Measurements from ENCODE around the gene PCDH17. TPM values are rescaled to one million over a fixed set of nuclear protein-coding genes. Genes with fewer than 3 reads are reported as not detected.

PCDH17 gene
- total and polyA plus RNA-seq, 7 donors = under 0.01 to 5.0 (median 2.8) TPM

DNA sequence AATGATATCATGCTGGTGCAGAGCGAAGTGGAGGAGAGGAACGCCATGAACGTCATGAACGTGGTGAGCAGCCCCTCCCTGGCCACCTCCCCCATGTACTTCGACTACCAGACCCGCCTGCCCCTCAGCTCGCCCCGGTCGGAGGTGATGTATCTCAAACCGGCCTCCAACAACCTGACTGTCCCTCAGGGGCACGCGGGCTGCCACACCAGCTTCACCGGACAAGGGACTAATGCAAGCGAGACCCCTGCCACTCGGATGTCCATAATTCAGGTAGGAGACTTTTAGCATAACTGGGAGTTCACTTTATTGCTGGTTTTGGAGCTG lies 3.3 kb downstream of the PCDH17 start:
- TF ChIP-seq, protein P1, sequence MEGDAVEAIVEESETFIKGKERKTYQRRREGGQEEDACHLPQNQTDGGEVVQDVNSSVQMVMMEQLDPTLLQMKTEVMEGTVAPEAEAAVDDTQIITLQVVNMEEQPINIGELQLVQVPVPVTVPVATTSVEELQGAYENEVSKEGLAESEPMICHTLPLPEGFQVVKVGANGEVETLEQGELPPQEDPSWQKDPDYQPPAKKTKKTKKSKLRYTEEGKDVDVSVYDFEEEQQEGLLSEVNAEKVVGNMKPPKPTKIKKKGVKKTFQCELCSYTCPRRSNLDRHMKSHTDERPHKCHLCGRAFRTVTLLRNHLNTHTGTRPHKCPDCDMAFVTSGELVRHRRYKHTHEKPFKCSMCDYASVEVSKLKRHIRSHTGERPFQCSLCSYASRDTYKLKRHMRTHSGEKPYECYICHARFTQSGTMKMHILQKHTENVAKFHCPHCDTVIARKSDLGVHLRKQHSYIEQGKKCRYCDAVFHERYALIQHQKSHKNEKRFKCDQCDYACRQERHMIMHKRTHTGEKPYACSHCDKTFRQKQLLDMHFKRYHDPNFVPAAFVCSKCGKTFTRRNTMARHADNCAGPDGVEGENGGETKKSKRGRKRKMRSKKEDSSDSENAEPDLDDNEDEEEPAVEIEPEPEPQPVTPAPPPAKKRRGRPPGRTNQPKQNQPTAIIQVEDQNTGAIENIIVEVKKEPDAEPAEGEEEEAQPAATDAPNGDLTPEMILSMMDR (IDR thresholded peaks at IDR 0.05) = no peak
- no peak for TF ChIP-seq POLR2AphosphoS5 (IDR thresholded peaks at IDR 0.05)
- TF ChIP-seq POLR2A (IDR thresholded peaks at IDR 0.05) = no peak
- TF ChIP-seq EP300 (IDR thresholded peaks at IDR 0.05) = no peak
- Histone ChIP-seq H3K4me3 (peak overlapping the region; percentile 18 to 54 (median 48)), H3K27me3 (peaks cover 23 to 55% (median 38%) of the 10 kb centered on the region in 3 donors), H3K9me3 (no peaks in the 10 kb centered on the region), H3K27ac (peak overlapping the region in 2 of 4 donors; percentile 7 to 75), H3K36me3 (no peaks in the 10 kb centered on the region), H3K4me1 (peaks cover 0 to 32% (median 26%) of the 10 kb centered on the region in 4 donors)
- WGBS, 2 donors = 16 to 27% methylated on average over 15 of the region's 15 CpGs
- no peak for DNase-seq
- intact Hi-C loops (cut with DNase I) = no loop called here

DNA sequence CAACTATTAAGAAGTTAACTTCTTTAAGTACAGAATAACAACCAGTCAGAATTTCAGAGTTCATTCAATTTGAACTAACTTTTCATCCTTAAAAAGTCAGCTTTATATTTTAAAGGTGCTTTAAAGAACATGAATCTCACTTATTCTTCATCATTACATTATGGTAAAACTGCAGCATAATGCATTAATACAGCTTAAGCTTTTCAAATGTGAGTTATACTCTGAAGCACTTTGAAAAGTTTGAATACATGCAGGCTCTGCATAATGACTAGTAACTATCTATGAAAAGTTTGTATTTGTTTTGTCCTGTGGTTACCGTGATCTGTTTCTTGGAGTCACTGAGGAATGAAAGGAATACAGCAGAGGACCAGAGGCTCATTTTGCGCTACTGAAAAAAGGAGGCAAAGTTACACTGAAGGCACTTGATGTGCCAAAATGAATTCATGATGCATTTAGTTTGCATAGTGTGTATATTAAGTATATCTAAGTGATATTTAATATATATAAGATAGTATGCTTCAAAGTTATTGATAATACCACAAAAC lies 4.1 kb downstream of the PCDH17 start:
- intact Hi-C loops (cut with DNase I) = no loop called here
- TF ChIP-seq POLR2A (IDR thresholded peaks at IDR 0.05) = no peak
- TF ChIP-seq EP300 (IDR thresholded peaks at IDR 0.05) = no peak
- no peak for TF ChIP-seq POLR2AphosphoS5 (IDR thresholded peaks at IDR 0.05)
- TF ChIP-seq, protein P1 (IDR thresholded peaks at IDR 0.05) = no peak
- no peaks in the 10 kb centered on the region for H3K9me3 ChIP-seq
- no peak overlapping the region for H3K27ac ChIP-seq
- H3K27me3 ChIP-seq = peaks cover 20 to 47% (median 31%) of the 10 kb centered on the region in 3 donors
- peaks cover 0 to 24% (median 18%) of the 10 kb centered on the region in 4 donors for H3K4me1 ChIP-seq
- DNase-seq = no peak
- H3K36me3 ChIP-seq = no peaks in the 10 kb centered on the region
- H3K4me3 ChIP-seq = peak overlapping the region in 2 of 4 donors; percentile 8 to 54
- 62 to 73% methylated on average over 2 of the region's 2 CpGs for WGBS, 2 donors

DNA sequence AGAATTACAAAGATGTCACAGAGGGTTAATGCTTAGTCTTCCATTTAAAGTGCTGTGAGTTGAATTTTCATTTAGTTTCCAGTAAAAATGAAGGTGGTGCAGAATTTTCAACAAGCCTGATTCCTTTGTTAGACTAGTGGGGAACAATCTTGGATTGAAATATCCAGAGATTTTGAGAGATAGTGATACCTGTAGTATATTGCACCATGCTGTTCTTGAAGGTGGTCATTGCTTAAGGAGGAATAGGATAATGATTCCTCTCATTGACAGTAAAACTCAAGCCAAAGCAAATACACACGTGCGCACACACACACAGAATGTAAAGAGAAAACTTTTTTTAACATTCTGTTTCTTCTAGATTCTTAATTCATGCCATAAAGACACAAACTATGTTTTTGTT lies 5.3 kb downstream of the PCDH17 start:
- Histone ChIP-seq H3K4me1 (peaks cover 0 to 12% (median 8%) of the 10 kb centered on the region in 4 donors), H3K4me3 (no peak overlapping the region), H3K27me3 (peaks cover 20 to 35% (median 28%) of the 10 kb centered on the region in 3 donors), H3K27ac (no peak overlapping the region), H3K36me3 (no peaks in the 10 kb centered on the region), H3K9me3 (no peaks in the 10 kb centered on the region)
- intact Hi-C loops (cut with DNase I) = no loop called here
- TF ChIP-seq, protein P1 (IDR thresholded peaks at IDR 0.05) = no peak
- TF ChIP-seq POLR2A (IDR thresholded peaks at IDR 0.05) (no peak), POLR2AphosphoS5 (IDR thresholded peaks at IDR 0.05) (no peak), EP300 (IDR thresholded peaks at IDR 0.05) (no peak)
- DNase-seq = no peak
- WGBS, 2 donors = 43 to 72% methylated on average over 2 of the region's 2 CpGs

GRCh38 chr13:57637515-57637914 lies 6.0 kb downstream of the PCDH17 start:
- Histone ChIP-seq H3K9me3 (no peaks in the 10 kb centered on the region), H3K27me3 (peaks cover 16 to 28% (median 22%) of the 10 kb centered on the region in 3 donors), H3K4me1 (peaks cover 0 to 5% (median 2%) of the 10 kb centered on the region in 4 donors), H3K4me3 (no peak overlapping the region), H3K36me3 (no peaks in the 10 kb centered on the region), H3K27ac (no peak overlapping the region)
- intact Hi-C loops (cut with DNase I) = no loop called here
- TF ChIP-seq POLR2AphosphoS5 (IDR thresholded peaks at IDR 0.05) = no peak
- TF ChIP-seq POLR2A (IDR thresholded peaks at IDR 0.05) = no peak
- TF ChIP-seq, protein P1 (IDR thresholded peaks at IDR 0.05) = no peak
- TF ChIP-seq EP300 (IDR thresholded peaks at IDR 0.05) = no peak
- 88 to 95% methylated on average over 1 of the region's 1 CpG for WGBS, 2 donors
- no peak for DNase-seq
